ENCODE measurements around the gene GPX4. TPM values are rescaled to one million over a fixed set of nuclear protein-coding genes. Genes with fewer than 3 reads are reported as not detected.

The GPX4 gene
- total RNA-seq, 1 donor from 2014 or later, result 210 TPM

- H3K4me1 Mint-ChIP-seq (ENCODE audit: low read depth, unreplicated experiment), result peaks cover 6% of the 10 kb centered on the region
- peaks cover 6% of the 10 kb centered on the region for H3K36me3 Mint-ChIP-seq (ENCODE audit: unreplicated experiment)
- no peaks in the 10 kb centered on the region for H3K9me3 Mint-ChIP-seq (ENCODE audit: unreplicated experiment)
- H3K4me3 Mint-ChIP-seq (ENCODE audit: unreplicated experiment), result no peak overlapping the region
- H3K27me3 Mint-ChIP-seq (ENCODE audit: unreplicated experiment), result peaks cover 9% of the 10 kb centered on the region
- TF ChIP-seq CTCF (IDR thresholded peaks at IDR 0.05; ENCODE audit: partially characterized antibody, unreplicated experiment), result no peak
- no peak for DNase-seq
- no peak overlapping the region for H3K27ac Mint-ChIP-seq (ENCODE audit: unreplicated experiment)
These were observed 45.7 kb downstream of the GPX4 start for GRCh38 chr19:1149259-1150045.

GRCh38 chr19:1150333-1151036, 46.7 kb downstream of the GPX4 start:
- H3K4me3 Mint-ChIP-seq (ENCODE audit: unreplicated experiment), result no peak overlapping the region
- no peak for TF ChIP-seq CTCF (IDR thresholded peaks at IDR 0.05; ENCODE audit: partially characterized antibody, unreplicated experiment)
- H3K9me3 Mint-ChIP-seq (ENCODE audit: unreplicated experiment), result no peaks in the 10 kb centered on the region
- peaks cover 5% of the 10 kb centered on the region for H3K27me3 Mint-ChIP-seq (ENCODE audit: unreplicated experiment)
- no peaks in the 10 kb centered on the region for H3K36me3 Mint-ChIP-seq (ENCODE audit: unreplicated experiment)
- H3K4me1 Mint-ChIP-seq (ENCODE audit: low read depth, unreplicated experiment), result peaks cover 2% of the 10 kb centered on the region
- no peak for DNase-seq
- H3K27ac Mint-ChIP-seq (ENCODE audit: unreplicated experiment), result no peak overlapping the region

- peaks cover 2% of the 10 kb centered on the region for H3K27me3 Mint-ChIP-seq (ENCODE audit: unreplicated experiment)
- peaks cover 2% of the 10 kb centered on the region for H3K4me1 Mint-ChIP-seq (ENCODE audit: low read depth, unreplicated experiment)
- TF ChIP-seq CTCF (IDR thresholded peaks at IDR 0.05; ENCODE audit: partially characterized antibody, unreplicated experiment), result no peak
- H3K36me3 Mint-ChIP-seq (ENCODE audit: unreplicated experiment), result no peaks in the 10 kb centered on the region
- H3K27ac Mint-ChIP-seq (ENCODE audit: unreplicated experiment), result no peak overlapping the region
- H3K9me3 Mint-ChIP-seq (ENCODE audit: unreplicated experiment), result no peaks in the 10 kb centered on the region
- H3K4me3 Mint-ChIP-seq (ENCODE audit: unreplicated experiment), result no peak overlapping the region
- DNase-seq, result no peak
These were observed 47.4 kb downstream of the GPX4 start for GRCh38 chr19:1151037-1151724.

GRCh38 chr19:1151917-1152587, 48.3 kb downstream of the GPX4 start:
- no peak overlapping the region for H3K27ac Mint-ChIP-seq (ENCODE audit: unreplicated experiment)
- TF ChIP-seq CTCF (IDR thresholded peaks at IDR 0.05; ENCODE audit: partially characterized antibody, unreplicated experiment), result no peak
- H3K9me3 Mint-ChIP-seq (ENCODE audit: unreplicated experiment), result no peaks in the 10 kb centered on the region
- H3K36me3 Mint-ChIP-seq (ENCODE audit: unreplicated experiment), result no peaks in the 10 kb centered on the region
- H3K27me3 Mint-ChIP-seq (ENCODE audit: unreplicated experiment), result peaks cover 4% of the 10 kb centered on the region
- DNase-seq, result no peak
- peaks cover 2% of the 10 kb centered on the region for H3K4me1 Mint-ChIP-seq (ENCODE audit: low read depth, unreplicated experiment)
- no peak overlapping the region for H3K4me3 Mint-ChIP-seq (ENCODE audit: unreplicated experiment)

Data from glutamatergic neuron (in vitro differentiated cells).